ENCODE results near the gene WDR45.

WDR45 gene

DNA sequence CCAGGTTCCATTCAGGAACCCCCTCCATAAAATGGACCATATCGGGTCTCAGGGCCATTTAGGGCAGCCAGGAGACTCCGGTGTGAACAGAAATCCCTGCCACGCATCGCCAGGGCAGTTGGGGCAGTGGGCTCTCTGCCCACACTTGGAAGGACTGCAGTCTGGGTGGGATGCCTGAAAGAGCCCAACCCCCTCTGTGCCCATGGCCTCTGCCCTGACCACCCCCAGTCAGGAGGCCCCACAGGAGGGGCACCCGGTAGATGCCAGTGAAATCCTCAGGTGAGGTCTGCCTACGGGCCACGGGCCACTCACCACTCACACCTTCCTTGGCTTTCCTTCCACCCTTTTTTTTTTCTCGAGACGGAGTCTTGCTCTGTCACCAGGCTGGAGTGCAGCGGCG lies 10.6 kb downstream of the WDR45 start:
- no peak for DNase-seq (ENCODE audit: low read depth)
- TF ChIP-seq, protein P1, sequence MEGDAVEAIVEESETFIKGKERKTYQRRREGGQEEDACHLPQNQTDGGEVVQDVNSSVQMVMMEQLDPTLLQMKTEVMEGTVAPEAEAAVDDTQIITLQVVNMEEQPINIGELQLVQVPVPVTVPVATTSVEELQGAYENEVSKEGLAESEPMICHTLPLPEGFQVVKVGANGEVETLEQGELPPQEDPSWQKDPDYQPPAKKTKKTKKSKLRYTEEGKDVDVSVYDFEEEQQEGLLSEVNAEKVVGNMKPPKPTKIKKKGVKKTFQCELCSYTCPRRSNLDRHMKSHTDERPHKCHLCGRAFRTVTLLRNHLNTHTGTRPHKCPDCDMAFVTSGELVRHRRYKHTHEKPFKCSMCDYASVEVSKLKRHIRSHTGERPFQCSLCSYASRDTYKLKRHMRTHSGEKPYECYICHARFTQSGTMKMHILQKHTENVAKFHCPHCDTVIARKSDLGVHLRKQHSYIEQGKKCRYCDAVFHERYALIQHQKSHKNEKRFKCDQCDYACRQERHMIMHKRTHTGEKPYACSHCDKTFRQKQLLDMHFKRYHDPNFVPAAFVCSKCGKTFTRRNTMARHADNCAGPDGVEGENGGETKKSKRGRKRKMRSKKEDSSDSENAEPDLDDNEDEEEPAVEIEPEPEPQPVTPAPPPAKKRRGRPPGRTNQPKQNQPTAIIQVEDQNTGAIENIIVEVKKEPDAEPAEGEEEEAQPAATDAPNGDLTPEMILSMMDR (IDR thresholded peaks at IDR 0.05; ENCODE audit: insufficient read depth, low read depth, low read length, missing control alignments): no peak
- H3K4me3 ChIP-seq (ENCODE audit: low read length): no peak overlapping the region

DNA sequence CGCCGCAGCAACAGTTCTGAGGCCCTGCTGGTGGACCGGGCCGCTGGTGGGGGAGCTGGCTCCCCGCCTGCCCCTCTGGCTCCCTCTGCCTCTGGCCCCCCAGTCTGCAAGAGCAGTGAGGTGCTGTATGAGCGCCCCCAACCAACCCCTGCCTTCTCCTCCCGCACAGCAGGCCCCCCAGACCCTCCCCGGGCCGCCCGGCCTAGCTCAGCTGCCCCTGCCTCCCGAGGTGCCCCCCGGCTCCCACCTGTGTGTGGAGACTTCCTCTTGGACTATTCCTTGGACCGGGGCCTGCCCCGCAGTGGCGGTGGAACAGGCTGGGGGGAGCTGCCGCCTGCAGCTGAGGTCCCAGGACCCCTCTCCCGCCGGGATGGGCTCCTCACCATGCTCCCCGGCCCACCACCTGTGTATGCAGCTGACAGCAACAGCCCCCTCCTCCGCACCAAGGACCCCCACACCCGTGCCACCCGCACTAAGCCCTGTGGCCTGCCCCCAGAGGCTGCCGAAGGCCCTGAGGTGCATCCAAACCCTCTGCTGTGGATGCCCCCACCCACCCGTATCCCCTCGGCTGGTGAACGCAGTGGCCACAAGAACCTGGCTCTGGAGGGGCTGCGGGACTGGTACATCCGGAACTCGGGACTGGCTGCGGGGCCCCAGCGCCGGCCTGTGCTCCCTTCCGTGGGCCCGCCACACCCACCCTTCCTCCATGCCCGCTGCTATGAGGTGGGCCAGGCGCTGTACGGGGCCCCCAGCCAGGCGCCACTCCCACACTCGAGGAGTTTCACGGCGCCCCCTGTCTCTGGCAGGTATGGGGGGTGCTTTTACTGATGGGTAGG lies 12.2 kb downstream of the WDR45 start:
- DNase-seq (ENCODE audit: low read depth): no peak
- TF ChIP-seq, protein P1 (IDR thresholded peaks at IDR 0.05; ENCODE audit: insufficient read depth, low read depth, low read length, missing control alignments): no peak
- no peak overlapping the region for H3K4me3 ChIP-seq (ENCODE audit: low read length)

DNA sequence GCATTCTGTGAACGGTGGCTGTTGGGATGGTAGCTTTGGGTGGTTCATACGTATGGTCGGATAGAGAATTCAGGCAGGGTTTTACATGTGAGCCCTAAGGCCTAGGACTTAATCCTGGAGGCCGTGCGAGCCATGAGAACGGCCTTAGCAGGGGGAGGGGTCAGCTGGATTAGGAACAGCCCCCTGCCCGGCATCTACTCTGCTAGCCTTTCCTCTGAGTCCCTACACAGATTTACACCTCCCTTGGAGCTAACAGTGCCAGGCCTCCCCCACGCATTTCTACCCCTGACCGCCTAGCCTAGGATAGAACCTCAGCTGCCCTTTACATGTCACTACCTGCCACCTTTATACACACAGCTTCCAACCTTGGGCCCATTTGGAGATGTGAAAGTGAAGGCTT lies 13.0 kb downstream of the WDR45 start:
- H3K4me3 ChIP-seq (ENCODE audit: low read length): no peak overlapping the region
- no peak for DNase-seq (ENCODE audit: low read depth)
- TF ChIP-seq, protein P1 (IDR thresholded peaks at IDR 0.05; ENCODE audit: insufficient read depth, low read depth, low read length, missing control alignments): no peak

DNA sequence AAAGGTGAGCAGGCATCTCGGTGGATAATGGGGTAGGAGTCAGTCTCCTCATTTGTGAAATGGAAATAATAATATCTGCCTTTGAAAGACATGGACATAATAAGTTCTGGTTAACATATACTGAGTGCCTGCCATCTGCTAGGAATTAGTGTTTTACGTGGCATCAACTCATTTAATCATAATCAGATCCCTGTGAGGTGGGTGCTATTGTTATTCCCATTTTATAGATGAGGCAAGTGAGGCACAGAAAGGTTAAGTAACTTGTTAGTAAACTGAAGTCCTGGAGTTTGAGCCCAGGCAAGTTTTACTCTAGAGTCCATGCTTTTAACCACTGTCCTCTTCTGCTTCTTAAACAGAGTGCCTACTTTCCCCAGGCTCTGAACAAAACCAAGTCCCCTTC lies 13.4 kb downstream of the WDR45 start:
- H3K4me3 ChIP-seq (ENCODE audit: low read length): no peak overlapping the region
- DNase-seq (ENCODE audit: low read depth): no peak
- TF ChIP-seq, protein P1 (IDR thresholded peaks at IDR 0.05; ENCODE audit: insufficient read depth, low read depth, low read length, missing control alignments): no peak

DNA sequence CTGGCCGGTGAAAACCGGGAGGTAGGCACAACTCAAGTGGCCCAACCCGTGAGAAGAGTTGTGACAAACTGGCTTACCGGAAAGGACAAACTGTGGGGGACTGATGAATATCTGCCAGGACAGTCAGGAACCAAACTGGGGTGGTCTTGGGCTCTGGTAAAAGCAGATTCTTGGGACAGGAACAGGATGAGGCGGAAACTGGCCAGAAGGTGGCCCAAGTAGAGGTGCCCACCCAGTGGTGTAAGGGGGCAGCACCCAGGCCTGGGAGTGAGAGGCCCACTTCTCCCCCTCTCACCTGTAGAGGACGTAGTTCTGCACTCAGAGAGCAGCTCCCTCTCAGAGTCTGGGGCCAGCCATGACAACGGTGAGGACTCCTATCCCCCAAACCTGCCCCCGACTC lies 15.0 kb downstream of the WDR45 start:
- TF ChIP-seq, protein P1 (IDR thresholded peaks at IDR 0.05; ENCODE audit: insufficient read depth, low read depth, low read length, missing control alignments): no peak
- H3K4me3 ChIP-seq (ENCODE audit: low read length): no peak overlapping the region
- no peak for DNase-seq (ENCODE audit: low read depth)

DNA sequence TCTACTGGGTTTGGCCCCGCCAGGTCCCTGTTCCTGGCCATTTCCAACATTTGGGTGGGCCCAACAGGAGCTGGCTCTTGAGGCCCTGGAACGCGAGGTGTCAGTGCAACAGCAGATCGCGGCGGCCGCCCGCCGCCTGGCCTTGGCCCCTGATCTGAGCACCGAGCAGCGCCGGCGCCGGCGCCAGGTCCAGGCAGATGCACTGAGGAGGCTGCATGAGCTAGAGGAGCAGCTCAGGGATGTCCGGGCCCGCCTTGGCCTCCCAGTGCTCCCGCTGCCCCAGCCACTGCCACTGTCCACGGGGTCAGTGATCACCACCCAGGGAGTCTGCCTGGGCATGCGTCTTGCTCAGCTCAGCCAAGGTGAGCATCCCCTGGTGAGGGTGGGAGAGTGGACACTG lies 15.4 kb downstream of the WDR45 start:
- DNase-seq (ENCODE audit: low read depth): no peak
- TF ChIP-seq, protein P1 (IDR thresholded peaks at IDR 0.05; ENCODE audit: insufficient read depth, low read depth, low read length, missing control alignments): no peak
- H3K4me3 ChIP-seq (ENCODE audit: low read length): no peak overlapping the region

DNA sequence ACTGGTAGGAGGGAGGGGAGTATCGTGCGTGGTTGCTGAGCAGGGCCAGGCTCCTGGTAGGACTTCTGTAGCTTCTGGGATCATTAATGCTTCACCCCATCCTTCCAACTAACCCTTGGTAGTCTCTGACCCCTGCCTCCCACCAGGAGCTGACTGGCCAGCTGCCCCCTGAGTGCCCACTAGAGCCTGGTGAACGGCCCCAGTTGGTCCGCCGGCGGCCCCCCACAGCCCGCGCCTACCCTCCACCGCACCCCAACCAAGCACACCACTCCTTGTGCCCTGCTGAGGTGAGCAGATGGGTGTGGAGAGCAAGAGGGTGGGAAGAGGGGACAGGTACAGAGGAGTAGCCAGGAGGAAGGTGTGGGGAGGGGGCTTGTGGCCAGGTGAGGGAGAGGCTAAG lies 16.0 kb downstream of the WDR45 start:
- no peak for DNase-seq (ENCODE audit: low read depth)
- TF ChIP-seq, protein P1 (IDR thresholded peaks at IDR 0.05; ENCODE audit: insufficient read depth, low read depth, low read length, missing control alignments): no peak

More for the DNA sequence above, 16.0 kb downstream of the WDR45 start:
- H3K4me3 ChIP-seq (ENCODE audit: low read length): no peak overlapping the region

Data from epithelial cell of esophagus (primary cell).